Activated gamma-delta T cell treated with Interleukin-2 at 50 U/mL for 16 hours (primary cell): ENCODE data around the gene RIMS4.

Experiments
- DNase-seq: peaks from one replicate; pipeline ENCODE4 v3.0.0-alpha.2; 2020

Gene RIMS4

DNA sequence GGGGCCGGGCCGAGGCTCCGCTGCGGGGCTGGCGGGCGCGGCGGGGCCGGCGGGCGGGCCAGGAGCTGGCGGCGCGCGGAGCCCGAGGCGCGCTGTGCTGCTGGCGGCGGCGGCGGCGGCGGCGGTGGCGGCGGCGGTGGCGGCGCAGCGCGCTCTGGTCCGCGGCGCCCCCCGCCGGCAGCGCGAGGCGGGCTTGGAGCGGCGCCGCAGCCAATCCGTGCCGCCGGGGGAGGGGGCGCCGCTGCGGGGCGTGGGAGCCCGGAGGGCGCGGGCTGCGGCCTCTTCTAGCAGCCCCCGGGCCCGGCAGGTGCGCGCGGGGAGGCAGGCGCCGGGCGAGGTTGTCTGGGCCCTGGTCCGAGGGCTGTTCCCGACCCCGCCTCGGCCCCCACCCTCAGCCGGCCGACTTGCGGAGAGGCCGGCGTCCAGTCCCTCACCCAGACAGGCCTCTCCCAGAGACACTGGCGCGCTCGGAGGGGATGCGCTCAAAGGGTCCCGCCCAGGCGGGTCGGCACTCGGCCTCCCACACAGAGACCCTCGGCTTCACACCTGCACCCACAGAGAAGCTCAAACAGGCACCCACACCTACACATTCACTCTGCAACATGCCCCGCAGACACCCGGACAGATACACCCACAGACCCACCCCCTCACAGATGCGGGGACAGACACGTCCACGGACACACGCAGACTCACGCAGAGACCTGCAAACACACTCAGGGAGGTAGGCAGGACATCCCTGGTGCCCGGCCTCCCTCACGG is at the start of gene RIMS4:
RIMS4 (minus strand) TSS at position 156 of the 759 bp plus-strand sequence. CDS start 275 bp downstream, outside the sequence.
- DNase-seq = no peak

DNA sequence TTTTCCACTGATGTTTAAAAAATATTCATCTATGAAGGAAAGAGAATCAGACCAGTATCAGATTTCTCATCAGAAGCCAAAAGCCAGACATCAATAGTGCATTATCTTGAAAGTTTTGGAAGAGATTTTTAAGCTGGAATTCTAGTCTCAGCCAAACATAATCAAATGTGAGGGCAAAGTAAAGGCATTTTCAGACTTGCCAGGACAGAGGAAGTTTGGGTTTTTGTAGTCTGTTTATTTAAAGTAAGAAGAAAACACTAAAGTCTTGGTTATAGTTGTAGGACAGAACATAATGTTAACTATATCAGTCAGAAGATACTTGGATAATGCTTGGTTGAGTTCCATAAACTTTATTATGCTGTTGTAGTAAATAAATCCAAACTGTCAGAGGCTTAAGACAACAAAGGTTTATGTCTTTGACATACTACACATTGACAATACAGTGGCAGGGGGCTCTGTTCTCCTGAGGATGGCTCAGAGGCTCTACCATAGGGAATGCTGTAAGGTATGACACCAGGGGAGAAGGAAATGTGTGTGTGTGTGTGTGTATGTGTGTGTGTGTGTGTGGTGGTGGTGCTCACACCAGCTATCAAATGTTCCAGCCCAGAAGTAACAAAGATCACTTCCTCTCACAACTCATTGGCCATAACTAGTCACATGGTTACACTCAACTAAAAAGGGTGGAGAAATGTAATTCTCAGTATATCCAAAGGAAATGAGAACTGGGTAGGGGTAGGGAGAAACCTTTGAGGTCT is 48.4 kb upstream of the RIMS4 start:
- no peak for DNase-seq

DNA sequence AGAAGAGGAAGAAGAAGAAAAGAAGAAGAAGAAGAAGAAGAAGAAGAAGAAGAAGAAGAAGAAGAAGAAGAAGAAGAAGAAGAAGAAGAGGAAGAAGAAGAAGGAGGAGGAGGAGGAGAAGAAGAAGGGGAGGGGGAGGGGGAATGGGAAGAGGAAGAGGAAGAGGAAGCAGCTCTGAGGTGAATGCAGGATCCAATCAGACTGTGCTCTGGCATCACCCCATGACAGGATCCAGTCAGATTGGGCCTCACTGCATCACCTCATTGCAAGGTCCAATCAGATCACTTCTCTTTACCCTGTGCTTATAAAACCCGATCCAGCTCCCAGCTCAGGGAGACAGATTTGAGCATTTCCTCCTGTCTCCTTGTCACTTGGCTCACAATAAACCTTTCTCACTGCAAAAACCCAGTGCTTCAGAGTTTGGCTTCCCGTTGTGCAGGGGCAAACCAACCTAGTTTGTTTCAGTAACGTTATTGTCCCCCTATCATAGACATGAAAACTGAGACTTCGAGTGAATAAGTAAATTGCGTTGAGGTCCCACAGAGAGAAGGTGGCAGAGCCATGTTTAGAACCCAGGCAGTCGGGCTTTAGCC is 46.6 kb upstream of the RIMS4 start:
- DNase-seq = no peak

DNA sequence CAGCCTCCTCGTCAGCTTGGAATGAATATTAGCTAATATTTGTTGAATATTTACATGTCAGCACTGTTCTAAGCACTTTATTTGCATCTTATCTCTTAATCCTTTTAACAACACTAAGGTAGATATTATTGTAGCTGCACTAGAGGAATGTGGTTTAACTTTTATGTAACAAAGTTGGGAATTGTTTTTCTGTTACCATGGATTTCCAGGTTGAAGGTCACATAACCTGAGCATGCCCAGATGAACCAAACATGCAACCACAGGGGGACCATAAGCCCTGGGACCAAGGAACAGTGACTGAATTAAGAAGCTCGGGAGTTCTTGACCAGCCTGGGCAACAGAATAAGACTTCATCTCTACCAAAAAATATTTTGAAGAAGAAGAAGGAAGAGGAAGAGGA is 46.1 kb upstream of the RIMS4 start:
- no peak for DNase-seq

DNA sequence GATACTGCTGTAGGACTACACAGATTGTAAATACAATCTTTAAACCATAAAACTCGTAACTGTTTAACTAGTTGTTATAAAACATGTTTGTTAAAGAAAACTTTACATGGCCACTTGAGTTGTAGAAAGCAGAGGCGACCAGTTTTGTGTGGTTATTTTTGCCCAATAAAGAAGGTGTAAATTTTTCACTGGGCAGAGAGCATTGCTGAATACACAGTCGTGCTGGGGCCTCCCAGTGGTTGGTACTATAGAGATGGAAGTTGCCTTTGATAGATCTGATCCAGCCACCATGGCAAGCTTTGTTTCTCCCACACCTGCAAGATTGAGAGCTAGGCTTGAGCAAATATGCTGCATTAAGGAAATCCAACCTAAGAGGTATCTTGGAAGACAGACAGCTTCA is 41.2 kb upstream of the RIMS4 start:
- no peak for DNase-seq

DNA sequence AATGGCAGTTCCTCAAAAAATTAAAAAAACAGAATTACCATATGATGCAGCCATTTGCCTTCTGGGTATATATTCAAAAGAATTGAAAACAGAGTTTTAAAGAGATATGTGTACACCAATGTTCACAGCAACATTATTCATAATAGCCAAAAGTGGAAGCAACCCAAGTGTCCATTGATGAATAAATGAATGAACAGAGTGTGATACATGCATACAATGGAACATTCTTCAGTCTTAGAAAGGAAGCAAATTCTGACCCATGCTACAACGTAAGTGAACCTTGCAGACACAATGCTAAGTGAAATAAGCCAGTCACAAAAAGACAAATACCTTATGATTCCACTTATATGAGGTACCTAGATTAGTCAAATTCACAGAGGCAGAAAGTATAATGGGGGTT is 40.5 kb upstream of the RIMS4 start:
- no peak for DNase-seq

DNA sequence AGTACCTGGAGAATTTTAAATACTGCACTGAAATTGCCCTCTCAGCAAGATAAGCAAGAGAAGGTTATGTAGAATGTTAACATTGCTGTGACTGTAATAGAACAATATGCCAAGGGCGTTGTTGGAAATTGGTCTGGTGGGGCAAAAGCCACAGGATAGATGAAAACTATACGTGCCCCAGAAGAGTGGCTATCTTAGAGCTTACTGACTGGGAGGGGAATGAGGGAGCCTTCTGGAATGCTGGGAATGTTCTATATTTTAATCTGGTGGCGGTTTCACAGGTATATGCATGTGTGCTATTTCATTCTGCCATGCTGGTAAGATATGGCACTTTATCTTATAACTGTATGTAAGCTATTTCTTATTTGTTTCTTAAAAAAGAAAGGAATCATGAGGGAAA is 39.9 kb upstream of the RIMS4 start:
- DNase-seq = no peak

DNA sequence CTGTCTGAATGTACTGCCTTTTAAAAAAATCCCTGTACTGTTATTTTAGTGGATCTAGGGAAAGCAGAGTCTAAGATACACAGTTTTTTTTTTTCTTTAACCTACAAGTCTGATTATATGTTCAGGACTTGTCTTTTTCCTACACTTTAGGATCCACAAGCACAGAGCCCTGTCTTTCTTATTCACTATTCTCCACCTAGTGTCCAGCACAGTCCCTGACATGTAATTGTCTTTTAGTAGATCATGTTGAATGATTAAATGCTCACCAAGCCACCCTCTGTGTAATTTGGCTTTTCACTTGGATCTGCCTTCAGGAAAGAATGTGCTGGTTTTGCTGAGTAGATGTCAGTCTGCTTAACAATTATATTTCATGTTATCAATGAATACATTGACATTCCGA is 39.4 kb upstream of the RIMS4 start:
- no peak for DNase-seq

DNA sequence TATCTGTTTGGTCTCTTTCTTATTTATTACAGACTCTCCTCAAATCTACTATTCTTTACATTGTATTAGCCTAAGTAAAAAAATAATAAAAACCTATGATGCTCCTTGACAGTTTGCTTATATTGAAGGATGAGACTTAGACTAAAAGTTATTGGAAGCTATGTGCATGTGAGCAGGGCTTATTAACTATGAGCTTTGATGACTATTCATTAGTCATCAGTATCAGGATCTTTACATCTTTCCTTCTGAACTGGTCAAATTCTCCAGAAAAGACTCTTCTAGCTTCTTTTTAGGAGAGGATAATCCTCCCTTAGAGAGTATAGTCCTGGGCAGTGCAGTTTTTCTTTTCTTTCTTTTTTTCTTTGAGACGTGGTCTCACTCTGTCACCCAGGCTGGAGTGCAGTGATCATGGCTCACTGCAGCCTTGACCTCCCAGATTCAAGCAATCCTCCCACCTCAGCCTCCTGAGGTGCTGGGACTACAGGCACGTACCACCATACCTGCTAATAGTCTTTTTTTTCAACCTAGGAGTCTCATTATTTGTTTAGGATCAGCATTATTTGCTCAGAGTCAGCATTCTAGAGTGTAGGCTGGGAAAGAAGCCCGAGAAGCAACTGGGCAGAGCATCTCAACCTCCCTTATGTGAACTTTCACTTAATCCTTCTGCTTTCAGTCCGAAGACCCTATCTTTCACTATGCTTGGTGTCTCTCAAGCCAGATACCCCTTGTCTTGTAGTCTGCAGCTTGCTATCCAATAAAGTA is 38.1 kb upstream of the RIMS4 start:
- DNase-seq = no peak

DNA sequence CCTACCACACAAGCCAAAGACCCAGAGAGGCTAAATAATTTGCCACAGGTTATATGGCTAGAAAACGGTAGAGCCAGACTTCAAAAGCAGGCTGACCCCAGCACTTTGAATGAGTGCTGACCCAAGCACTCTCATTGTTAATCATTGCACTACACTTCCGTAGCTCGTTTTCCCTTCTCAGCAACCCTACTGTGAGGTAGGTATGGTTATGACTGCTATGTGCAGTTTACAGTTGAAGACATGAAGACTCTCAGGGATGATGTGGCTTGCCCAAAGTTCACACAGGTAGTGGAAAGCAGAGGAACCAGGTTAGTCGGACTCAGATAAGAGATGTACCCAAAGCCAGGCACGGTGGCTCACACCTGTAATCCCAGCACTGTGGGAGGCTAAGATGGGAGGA is 33.5 kb upstream of the RIMS4 start:
- DNase-seq = no peak

DNA sequence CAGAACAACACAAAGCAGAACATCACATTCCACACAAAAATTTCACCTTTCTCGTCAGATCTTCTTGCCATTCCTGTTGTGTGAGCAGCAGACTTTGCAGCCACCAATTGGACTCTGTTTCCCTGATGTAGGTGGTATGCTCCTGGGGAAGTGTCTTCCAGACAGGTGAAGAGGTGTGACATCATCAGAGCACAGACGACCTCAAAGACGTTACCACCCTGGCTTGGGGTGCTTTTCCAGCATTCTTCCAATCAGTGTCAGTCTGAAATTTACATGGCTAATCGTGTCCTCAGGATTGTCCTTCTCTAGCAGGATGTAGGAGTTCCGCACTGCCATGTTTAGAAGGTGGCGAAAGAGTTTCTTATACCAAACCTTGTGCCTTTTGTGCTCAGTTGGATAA is 31.6 kb upstream of the RIMS4 start:
- DNase-seq = no peak

DNA sequence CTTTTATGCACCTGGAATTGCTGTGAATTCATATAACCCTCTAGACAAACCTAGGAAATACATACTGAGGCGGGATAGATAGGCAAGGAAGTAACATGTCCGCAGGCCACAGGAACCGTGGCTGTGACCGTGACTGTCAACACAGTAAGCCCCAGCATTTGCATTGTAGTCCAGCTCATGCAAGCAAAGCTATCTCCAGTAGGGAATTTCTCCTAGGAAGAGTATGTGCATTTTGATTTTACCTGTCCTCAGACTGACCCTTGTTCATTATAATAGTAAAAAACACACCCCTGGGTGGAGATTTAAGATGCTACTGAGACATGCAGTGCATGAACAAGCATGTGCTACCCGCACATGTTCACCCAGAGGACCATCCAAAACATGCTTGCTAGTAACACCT is 30.5 kb upstream of the RIMS4 start:
- no peak for DNase-seq

DNA sequence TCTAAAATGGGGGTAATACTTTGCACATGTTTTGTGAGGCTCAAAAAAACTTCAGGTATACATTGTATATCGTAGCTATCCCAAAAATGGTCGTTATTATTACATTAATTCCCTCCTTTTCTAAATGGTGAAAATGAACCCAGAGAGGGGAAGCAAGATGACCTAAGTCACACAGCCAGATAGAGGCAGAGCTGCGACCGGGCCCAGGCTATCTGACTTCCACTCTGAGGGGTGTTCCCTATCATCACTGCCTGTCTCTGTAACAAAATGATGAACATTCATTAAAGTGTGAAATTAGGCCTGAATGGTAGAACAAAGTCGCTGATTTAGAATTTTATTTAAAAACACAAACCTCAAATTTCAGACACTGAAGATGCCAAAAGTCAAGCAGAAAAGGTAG is 29.1 kb upstream of the RIMS4 start:
- no peak for DNase-seq

DNA sequence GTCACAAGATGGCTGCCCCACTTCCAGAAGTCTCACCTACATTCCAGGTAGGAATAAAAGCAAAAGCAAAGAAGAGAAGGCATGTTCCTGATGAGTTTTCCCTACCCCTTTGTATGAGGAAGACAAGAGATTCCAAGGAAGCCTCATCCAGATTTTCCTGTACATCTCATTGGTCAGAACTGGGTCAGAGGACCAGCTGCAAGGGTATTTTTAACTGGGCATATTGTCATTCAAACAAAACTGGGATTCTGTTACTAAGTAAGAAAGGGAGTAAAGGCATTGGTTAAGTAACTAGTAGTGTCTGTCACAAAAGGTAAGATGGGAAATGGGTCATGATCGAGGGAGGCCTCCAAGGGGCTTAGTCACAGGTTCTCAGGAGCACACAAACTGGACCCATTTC is 28.2 kb upstream of the RIMS4 start:
- DNase-seq = no peak

DNA sequence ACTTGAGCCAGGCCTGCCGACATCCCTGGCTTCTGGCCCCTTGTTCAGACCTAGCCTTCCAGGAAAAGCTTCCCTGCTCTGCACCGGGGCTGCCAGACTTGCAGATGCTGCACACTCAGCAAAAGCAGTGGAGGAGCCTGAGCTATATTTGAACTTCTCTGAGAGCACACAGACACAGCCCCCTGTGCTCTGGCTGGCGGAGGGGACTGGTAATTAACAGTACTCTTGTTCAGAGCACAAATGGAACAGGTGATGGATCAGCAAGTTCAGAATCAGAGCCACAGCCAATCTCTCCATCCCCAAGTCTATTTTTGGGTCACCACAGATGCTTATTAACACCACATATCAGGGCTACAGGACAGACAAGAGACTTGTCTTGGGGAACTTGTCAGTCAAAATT is 27.6 kb upstream of the RIMS4 start:
- DNase-seq = no peak

DNA sequence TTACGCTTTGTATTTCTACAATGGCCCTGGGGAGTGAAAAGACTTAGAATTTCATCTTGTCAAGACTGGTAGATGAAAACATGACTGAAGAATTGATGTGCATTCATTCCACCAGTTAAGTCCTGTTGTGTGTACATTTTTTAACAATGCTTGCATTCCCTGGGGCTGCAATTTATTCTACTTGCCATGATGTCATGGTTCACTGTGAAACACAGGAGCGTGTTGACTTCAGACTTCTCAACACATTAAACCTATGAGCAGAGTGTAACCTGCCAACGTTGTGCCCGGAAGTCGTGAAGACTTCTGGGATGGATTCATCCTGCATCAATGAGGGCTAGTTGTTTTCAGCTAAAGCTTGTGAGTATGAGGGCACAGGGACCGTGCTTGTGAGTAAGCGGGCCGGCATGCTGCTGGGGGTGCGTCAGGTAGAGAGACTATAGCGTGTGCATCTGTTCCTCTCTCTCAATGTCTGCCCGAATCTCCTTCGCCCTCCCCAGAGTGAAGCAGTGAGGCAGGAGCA is 26.3 kb upstream of the RIMS4 start:
- DNase-seq = no peak

DNA sequence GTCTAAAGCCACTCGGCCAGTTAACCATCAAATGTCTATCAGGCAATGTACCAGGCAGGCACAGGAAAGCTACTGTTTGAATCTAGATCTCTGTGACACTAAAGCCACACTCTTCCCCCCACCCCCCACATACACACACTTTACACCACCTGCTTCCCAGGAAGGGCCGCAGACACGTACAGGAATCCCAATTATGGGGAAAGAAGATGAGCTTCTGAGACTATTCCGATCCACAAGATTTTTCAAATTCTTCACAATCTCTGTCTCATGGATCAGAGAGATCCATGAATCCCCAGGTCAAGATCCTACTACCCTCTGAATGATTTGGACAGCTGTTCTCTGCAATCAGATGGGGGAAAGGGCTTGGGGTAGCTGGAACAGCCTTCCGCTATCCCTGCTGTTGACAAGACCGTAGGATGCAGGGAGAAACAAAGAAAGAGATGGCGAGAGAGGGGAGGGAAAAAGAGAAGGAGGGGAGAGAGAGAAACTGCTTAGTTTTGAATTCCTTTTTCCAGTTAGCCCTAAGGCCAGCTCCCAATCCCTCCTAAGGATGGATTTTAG is 25.4 kb upstream of the RIMS4 start:
- DNase-seq = no peak

DNA sequence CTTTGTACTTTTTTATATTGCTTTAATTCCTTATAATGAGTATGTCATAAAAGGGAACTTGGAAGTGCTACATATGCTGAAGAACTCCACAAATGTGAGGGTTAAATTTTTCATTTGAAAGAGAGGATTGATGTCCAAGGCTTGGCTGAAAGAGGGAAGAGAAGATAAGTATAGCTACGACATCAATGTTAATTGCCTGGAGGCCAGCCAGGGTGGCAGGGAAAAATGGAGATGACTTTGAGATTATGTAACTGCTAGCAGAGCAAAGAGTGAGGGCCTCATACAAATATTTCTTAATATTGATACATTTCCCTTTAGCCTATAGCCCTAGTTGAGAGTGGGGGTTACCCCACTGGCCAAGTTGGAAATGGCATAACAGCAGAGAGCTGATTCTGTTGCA is 24.8 kb upstream of the RIMS4 start:
- no peak for DNase-seq

DNA sequence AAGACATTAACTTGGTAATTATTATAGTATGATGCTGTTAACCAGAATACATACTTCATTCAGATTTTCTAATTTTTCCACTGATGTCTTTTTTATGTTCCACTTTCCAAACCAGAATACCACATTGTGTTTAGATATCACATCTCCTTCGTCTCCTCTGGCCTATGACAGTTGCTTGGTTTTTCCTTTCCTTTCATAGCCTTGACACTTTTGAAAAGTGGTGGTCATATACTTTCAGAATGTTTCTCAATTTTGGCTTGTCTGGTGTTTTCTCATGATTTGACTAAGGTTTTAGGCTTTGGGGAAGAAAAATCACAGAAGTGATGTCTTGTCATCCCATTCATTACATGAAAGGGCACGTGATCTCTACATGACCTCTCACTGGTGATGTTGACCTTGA is 24.3 kb upstream of the RIMS4 start:
- DNase-seq = no peak

DNA sequence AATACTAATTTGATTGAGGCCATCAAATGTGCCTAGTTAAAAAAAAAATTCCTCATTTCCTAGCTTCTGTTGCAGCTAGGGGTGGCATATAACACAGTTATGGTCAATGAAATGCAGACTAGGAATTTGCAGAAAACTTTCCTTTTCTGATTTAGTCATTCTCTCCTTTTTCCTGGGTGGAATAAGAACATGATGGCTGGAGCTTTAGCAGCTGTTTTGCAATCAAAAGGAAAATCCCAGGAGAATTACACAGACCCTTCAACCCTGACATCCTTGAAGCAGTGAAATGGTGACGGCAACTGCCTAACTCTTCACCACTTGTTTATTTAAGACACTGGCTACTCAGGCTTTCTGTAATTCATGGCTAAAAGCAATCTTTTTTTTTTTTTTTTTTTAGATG is 23.1 kb upstream of the RIMS4 start:
- DNase-seq = no peak

DNA sequence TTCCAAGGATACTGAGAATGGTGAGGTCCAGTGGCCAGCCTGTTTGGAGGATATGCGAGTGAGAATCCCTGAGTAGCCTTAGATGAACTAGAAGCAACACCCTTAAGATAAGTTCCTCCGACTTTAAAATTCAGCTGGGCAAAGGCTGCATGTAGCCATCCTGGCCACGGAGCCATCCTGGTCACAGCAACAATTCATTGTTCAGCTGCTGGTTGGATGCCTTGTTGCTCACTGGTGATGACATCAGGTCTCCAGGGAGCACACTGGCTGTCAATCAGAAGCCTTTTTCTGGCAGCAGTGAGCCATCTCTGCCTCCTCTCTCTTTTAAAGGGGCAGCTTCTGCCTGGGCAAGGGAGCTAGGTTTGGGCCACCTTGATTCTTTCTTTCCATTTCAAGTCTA is 22.4 kb upstream of the RIMS4 start:
- no peak for DNase-seq

DNA sequence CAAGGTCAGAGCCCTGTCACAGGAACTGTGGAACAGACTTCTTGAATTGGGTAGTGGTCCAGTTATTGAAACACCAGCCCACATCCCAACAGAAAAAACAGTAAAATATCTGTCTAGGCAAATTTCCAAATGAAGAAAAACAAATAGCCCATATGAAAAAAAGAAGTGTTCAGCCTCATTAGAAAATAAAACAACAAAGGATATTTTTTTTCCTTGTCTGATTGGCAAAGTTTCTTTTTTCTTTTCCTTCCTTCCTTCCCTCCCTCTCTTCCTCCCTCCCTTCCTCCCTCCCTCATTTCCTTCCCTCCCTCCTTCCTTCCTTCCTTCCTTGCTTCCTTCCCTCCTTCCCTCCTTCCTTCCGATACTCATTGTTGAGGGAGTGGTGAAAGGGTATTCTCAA is 20.6 kb upstream of the RIMS4 start:
- DNase-seq = no peak

DNA sequence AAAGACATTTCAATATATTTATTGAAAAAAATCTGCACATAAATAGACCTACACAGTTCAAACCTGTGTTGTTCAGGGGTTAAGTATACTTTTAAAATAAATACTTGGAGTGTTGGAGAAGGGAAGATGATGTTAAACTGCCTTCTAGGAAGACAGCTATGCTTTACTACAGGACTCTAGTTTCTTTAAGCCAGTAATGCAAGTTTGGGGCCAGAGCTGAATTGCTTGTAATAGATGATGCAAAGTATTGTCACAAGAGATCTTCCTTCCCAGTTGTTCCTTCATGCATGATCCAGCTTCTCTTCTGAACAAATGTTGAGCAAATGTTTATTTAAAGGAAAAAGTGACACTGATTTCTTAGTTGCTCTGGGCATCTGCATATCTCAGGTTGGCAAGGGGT is 20.2 kb upstream of the RIMS4 start:
- DNase-seq = no peak
